Esophagus (tissue), 2 donors: Measurements from ENCODE around the gene INO80D. TPM values are rescaled to one million over a fixed set of nuclear protein-coding genes. Genes with fewer than 3 reads are reported as not detected.
"Not testable (repeated sequence)": the region's sequence is repeated elsewhere in the genome, so short reads cannot be mapped to it uniquely, and the experiment has no call there.

ENCODE experiments used
- H3K27ac ChIP-seq, 2 donors: one replicate each; pipeline ENCODE4 v1.5.1; 2013; ENCODE audit warnings: low read depth in 2 of 2, mild to moderate bottlenecking in 2 of 2, inconsistent platforms in 1 of 2, low read length in 1 of 2, moderate library complexity in 1 of 2
- H3K27me3 ChIP-seq, 2 donors: one replicate each; pipeline ENCODE4 v1.6.1; 2013; ENCODE audit warnings: low read length in 2 of 2, control low read depth in 1 of 2, mild to moderate bottlenecking in 1 of 2; ENCODE audit not compliant: insufficient read depth in 2 of 2, control insufficient read depth in 1 of 2
- H3K36me3 ChIP-seq, 2 donors: one replicate each; pipeline ENCODE4 v1.6.1; 2013; ENCODE audit warnings: low read length in 1 of 2; ENCODE audit not compliant: control insufficient read depth in 2 of 2, insufficient read depth in 2 of 2
- H3K4me1 ChIP-seq, 2 donors: one replicate each; pipeline ENCODE4 v1.6.1; 2013; ENCODE audit warnings: low read length in 1 of 2; ENCODE audit not compliant: control insufficient read depth in 2 of 2, insufficient read depth in 2 of 2
- H3K4me3 ChIP-seq, 2 donors: one replicate each; pipeline ENCODE4 v1.5.1; 2013; ENCODE audit warnings: low read length in 2 of 2, mild to moderate bottlenecking in 2 of 2, low read depth in 1 of 2, moderate library complexity in 1 of 2
- H3K9me3 ChIP-seq, 2 donors: one replicate each; pipeline ENCODE4 v1.6.1; 2013; ENCODE audit warnings: mild to moderate bottlenecking in 2 of 2, low read depth in 1 of 2, low read length in 1 of 2, moderate library complexity in 1 of 2; ENCODE audit not compliant: control insufficient read depth in 2 of 2, insufficient read depth in 1 of 2
- WGBS, 2 donors: extraction: QIAGEN DNeasy Blood & Tissue Kit; methylation state at CpG; one replicate each; pipeline ENCODE4 v1.1.7; 2013; 5-methylcytosine and 5-hydroxymethylcytosine counted together
- polyA plus RNA-seq, 2 donors: library from polyadenylated mRNA; stranded (reverse); fragments of 200-250 nt; gene quantifications; one replicate each; pipeline ENCODE4 v1.2.3, GENCODE V29; 2013
- donor health status: healthy with polysubstance abuse.
- donor health status: Bipolar disorder and iron deficiency.

INO80D gene
- polyA plus RNA-seq, 2 donors, result 1.7 to 3.4 TPM

- Histone ChIP-seq H3K27ac (no peak overlapping the region), H3K4me3 (no peak overlapping the region), H3K27me3 (no peaks in the 10 kb centered on the region), H3K9me3 (no peaks in the 10 kb centered on the region), H3K4me1 (no peaks in the 10 kb centered on the region), H3K36me3 (peaks cover 4 to 6% of the 10 kb centered on the region in 2 donors)
- WGBS, 2 donors, result 86 to 90% methylated on average over 5 of the region's 5 CpGs
These were observed 45.4 kb downstream of the INO80D start for GRCh38 chr2:206040525-206040924.

- WGBS, 2 donors, result 89 to 95% methylated on average over 3 of the region's 3 CpGs
- not testable (repeated sequence) for H3K4me1 ChIP-seq, H3K36me3 ChIP-seq, H3K27me3 ChIP-seq, H3K4me3 ChIP-seq, H3K9me3 ChIP-seq, H3K27ac ChIP-seq
These were observed 50.6 kb downstream of the INO80D start for GRCh38 chr2:206035393-206035792.

GRCh38 chr2:206033452-206033851 lies 52.5 kb downstream of the INO80D start:
- H3K9me3 ChIP-seq, H3K4me3 ChIP-seq, H3K27me3 ChIP-seq, H3K4me1 ChIP-seq, H3K36me3 ChIP-seq, H3K27ac ChIP-seq: not testable (repeated sequence)
- WGBS, 2 donors, result 91 to 94% methylated on average over 1 of the region's 1 CpG

GRCh38 chr2:206031950-206032567 lies 53.9 kb downstream of the INO80D start:
- 91 to 94% methylated on average over 8 of the region's 8 CpGs for WGBS, 2 donors
- no peak overlapping the region for H3K27ac ChIP-seq
- no peak overlapping the region for H3K4me3 ChIP-seq
- H3K9me3 ChIP-seq, result no peaks in the 10 kb centered on the region
- no peaks in the 10 kb centered on the region for H3K27me3 ChIP-seq
- H3K36me3 ChIP-seq, result peaks cover 4 to 7% of the 10 kb centered on the region in 2 donors
- H3K4me1 ChIP-seq, result peaks cover 0 to 3% of the 10 kb centered on the region in 2 donors

- no peaks in the 10 kb centered on the region for H3K27me3 ChIP-seq
- no peaks in the 10 kb centered on the region for H3K9me3 ChIP-seq
- H3K36me3 ChIP-seq, result peaks cover 4 to 5% of the 10 kb centered on the region in 2 donors
- peak overlapping the region in 1 of 2 donors; percentile 4 for H3K27ac ChIP-seq
- H3K4me3 ChIP-seq, result no peak overlapping the region
- peaks cover 0 to 3% of the 10 kb centered on the region in 2 donors for H3K4me1 ChIP-seq
- WGBS, 2 donors, result 89 to 90% methylated on average over 11 of the region's 11 CpGs
These were observed 54.7 kb downstream of the INO80D start for GRCh38 chr2:206031162-206031784.

GRCh38 chr2:206028101-206028500 lies 57.9 kb downstream of the INO80D start:
- H3K4me1 ChIP-seq, result peaks cover 0 to 3% of the 10 kb centered on the region in 2 donors
- WGBS, 2 donors, result 92 to 93% methylated on average over 10 of the region's 10 CpGs
- H3K36me3 ChIP-seq, result peaks cover 4 to 5% of the 10 kb centered on the region in 2 donors
- H3K27ac ChIP-seq, result no peak overlapping the region
- no peak overlapping the region for H3K4me3 ChIP-seq
- H3K9me3 ChIP-seq, result no peaks in the 10 kb centered on the region
- no peaks in the 10 kb centered on the region for H3K27me3 ChIP-seq

- Histone ChIP-seq H3K4me3 (no peak overlapping the region), H3K36me3 (peaks cover 4 to 5% of the 10 kb centered on the region in 2 donors), H3K27ac (no peak overlapping the region), H3K4me1 (no peaks in the 10 kb centered on the region), H3K27me3 (no peaks in the 10 kb centered on the region), H3K9me3 (no peaks in the 10 kb centered on the region)
- WGBS, 2 donors, result 88 to 89% methylated on average over 8 of the region's 8 CpGs
These were observed 62.8 kb downstream of the INO80D start for GRCh38 chr2:206023183-206023582.

- Histone ChIP-seq H3K27ac (no peak overlapping the region), H3K4me1 (no peaks in the 10 kb centered on the region), H3K27me3 (no peaks in the 10 kb centered on the region), H3K9me3 (no peaks in the 10 kb centered on the region), H3K4me3 (no peak overlapping the region), H3K36me3 (peaks cover 0 to 10% of the 10 kb centered on the region in 2 donors)
- 94 to 95% methylated on average over 2 of the region's 2 CpGs for WGBS, 2 donors
These were observed 65.8 kb downstream of the INO80D start for GRCh38 chr2:206020171-206020570.

- H3K4me3 ChIP-seq, H3K27ac ChIP-seq, H3K9me3 ChIP-seq, H3K4me1 ChIP-seq, H3K27me3 ChIP-seq: not testable (repeated sequence)
- H3K36me3 ChIP-seq, result peaks cover 0 to 16% of the 10 kb centered on the region in 2 donors
- WGBS, 2 donors, result 98% methylated on average over 2 of the region's 2 CpGs
These were observed 70.2 kb downstream of the INO80D start for GRCh38 chr2:206015746-206016145.

GRCh38 chr2:206011795-206012194 lies 74.2 kb downstream of the INO80D start:
- no peaks in the 10 kb centered on the region for H3K27me3 ChIP-seq
- WGBS, 2 donors, result 77% methylated on average over 1 of the region's 1 CpG
- no peaks in the 10 kb centered on the region for H3K4me1 ChIP-seq
- H3K4me3 ChIP-seq, result no peak overlapping the region
- no peak overlapping the region for H3K27ac ChIP-seq
- no peaks in the 10 kb centered on the region for H3K9me3 ChIP-seq
- H3K36me3 ChIP-seq, result peaks cover 0 to 14% of the 10 kb centered on the region in 2 donors
